ENCODE measurements around the gene PHGDH.

The PHGDH gene

GRCh38 chr1:119758584-119758983, 46.9 kb downstream of the PHGDH start:
- no peak for DNase-seq (ENCODE audit: low read depth)
- TF ChIP-seq, protein P1, sequence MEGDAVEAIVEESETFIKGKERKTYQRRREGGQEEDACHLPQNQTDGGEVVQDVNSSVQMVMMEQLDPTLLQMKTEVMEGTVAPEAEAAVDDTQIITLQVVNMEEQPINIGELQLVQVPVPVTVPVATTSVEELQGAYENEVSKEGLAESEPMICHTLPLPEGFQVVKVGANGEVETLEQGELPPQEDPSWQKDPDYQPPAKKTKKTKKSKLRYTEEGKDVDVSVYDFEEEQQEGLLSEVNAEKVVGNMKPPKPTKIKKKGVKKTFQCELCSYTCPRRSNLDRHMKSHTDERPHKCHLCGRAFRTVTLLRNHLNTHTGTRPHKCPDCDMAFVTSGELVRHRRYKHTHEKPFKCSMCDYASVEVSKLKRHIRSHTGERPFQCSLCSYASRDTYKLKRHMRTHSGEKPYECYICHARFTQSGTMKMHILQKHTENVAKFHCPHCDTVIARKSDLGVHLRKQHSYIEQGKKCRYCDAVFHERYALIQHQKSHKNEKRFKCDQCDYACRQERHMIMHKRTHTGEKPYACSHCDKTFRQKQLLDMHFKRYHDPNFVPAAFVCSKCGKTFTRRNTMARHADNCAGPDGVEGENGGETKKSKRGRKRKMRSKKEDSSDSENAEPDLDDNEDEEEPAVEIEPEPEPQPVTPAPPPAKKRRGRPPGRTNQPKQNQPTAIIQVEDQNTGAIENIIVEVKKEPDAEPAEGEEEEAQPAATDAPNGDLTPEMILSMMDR (conservative IDR thresholded peaks at IDR 0.05; ENCODE audit: low read depth, low read length): no peak
- H3K4me3 ChIP-seq (ENCODE audit: low read depth, low read length): no peak overlapping the region

GRCh38 chr1:119762409-119762808, 50.7 kb downstream of the PHGDH start:
- DNase-seq (ENCODE audit: low read depth): no peak
- TF ChIP-seq, protein P1 (conservative IDR thresholded peaks at IDR 0.05; ENCODE audit: low read depth, low read length): no peak
- no peak overlapping the region for H3K4me3 ChIP-seq (ENCODE audit: low read depth, low read length)

DNA sequence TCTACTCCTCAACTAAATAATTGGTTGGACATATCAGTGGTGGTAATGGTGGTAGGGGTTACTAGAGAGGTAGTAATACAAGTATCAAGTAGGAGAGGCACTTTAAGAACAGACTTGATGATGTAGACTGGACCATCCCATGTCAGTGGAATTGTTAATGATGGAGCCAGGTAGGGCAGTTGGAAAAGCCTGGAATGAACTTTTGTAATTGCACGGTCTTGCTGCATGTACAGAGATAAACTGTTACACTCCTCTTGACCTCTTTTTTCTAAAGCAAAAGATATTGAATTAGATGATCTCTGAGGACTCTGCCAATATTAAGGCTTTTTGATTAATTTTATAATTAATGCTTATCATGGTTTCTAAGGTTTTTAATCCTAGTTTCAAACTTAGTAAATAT, 51.2 kb downstream of the PHGDH start:
- TF ChIP-seq, protein P1 (conservative IDR thresholded peaks at IDR 0.05; ENCODE audit: low read depth, low read length): no peak
- no peak for DNase-seq (ENCODE audit: low read depth)
- H3K4me3 ChIP-seq (ENCODE audit: low read depth, low read length): no peak overlapping the region

DNA sequence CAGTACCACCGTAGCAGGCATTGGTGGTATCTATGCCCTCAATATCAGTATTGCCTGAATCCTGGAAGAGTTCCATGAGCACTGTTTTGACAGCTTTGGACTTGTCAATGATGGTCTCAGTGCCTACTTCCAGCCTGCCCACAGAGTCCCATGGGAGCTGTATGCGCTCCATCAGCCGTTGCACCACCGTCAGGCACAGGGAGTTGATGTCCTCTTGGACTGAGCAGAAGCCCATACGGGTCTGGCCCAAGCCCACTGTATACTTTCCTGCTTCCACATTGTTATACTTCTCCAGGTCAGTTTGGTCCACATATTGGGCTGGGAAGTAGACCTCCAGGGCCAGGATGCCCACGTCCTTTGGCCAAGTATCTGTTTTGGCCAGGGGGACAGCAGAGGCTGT, 52.5 kb downstream of the PHGDH start:
- no peak for DNase-seq (ENCODE audit: low read depth)
- TF ChIP-seq, protein P1 (conservative IDR thresholded peaks at IDR 0.05; ENCODE audit: low read depth, low read length): no peak
- H3K4me3 ChIP-seq (ENCODE audit: low read depth, low read length): no peak overlapping the region

DNA sequence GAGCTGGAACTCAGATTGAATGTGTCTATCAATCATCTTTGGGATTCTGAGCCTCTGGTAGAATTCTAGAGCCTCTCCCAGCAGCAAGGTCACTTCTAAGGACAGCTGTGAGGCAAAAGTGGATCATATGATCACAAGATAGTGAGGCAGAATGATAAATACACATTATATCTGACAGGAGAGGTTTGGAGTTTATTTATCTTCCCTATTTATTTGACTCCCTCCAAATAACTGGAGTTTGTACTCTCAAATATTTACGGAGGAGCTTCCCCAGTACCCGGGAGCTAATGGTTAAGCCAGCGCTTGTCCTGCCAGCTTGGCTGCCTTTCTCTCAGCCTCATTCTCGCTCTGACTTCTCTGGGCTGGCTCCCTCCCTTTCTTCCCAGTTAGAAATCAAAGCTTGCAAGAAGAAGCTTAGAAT, 54.6 kb downstream of the PHGDH start:
- DNase-seq (ENCODE audit: low read depth): no peak
- TF ChIP-seq, protein P1 (conservative IDR thresholded peaks at IDR 0.05; ENCODE audit: low read depth, low read length): no peak
- no peak overlapping the region for H3K4me3 ChIP-seq (ENCODE audit: low read depth, low read length)

GRCh38 chr1:119767486-119767885, 55.8 kb downstream of the PHGDH start:
- TF ChIP-seq, protein P1 (conservative IDR thresholded peaks at IDR 0.05; ENCODE audit: low read depth, low read length): no peak
- DNase-seq (ENCODE audit: low read depth): no peak
- H3K4me3 ChIP-seq (ENCODE audit: low read depth, low read length): no peak overlapping the region

DNA sequence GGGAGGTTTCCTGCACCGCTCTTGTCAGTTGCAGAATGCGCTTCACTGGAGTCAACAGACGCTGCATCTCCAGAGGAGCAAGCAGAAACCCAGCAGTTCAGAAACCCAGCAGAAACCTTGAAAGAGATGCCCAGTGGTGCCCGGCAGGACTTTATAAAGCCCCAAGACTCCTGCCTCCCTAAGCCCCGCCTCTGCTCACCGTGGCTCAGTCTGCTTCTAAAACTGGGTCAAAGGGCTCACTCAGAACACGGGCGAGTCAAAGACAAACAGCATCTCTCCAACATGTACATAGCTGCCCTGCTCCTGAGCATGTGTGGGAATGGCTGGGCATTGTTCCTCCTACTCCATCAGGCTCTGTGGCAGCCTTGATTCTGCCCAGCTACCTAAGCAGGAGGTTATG, 57.0 kb downstream of the PHGDH start, which contains the start of gene HMGCS2:
HMGCS2 (minus strand) TSS at position 128 of the 400 bp plus-strand sequence; CDS start at position 67, 61 bp downstream.
- TF ChIP-seq, protein P1 (conservative IDR thresholded peaks at IDR 0.05; ENCODE audit: low read depth, low read length): no peak
- no peak within 1 kb of the TSS for H3K4me3 ChIP-seq (ENCODE audit: low read depth, low read length)
- DNase-seq (ENCODE audit: low read depth): no peak
